ENCODE measurements around the gene ZFC3H1. TPM values are rescaled to one million over a fixed set of nuclear protein-coding genes. Genes with fewer than 3 reads are reported as not detected.
"Not testable (repeated sequence)": the region's sequence is repeated elsewhere in the genome, so short reads cannot be mapped to it uniquely, and the experiment has no call there.

Gene ZFC3H1
- total RNA-seq, 1 experiment from 2014 or later = 48.7 TPM

DNA sequence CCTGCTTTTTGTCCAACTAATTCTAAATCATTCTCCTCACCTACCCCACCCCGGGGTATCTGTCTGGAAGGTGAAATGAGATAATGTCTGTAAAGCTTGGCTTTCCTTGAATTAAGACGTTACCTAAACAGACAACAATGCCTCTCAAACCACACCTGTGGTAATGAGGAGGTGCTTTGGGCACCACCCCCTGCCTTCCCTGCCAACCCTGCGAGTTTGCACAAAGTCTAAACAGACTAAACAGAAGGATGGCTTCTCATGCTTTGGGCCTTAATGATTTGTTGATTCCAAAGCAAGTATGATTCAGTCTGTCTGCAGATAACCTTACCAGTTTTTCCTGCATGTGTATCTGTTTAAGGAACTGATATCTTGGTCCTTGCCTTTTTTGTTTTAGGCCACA lies 82.4 kb downstream of the ZFC3H1 start:
- intact Hi-C loops (cut with micrococcal nuclease; ENCODE audit: unreplicated experiment) = no loop called here
- CTCF ChIA-PET = no interaction called here
- Histone ChIP-seq H3K4me3 (ENCODE audit: low read depth, low read length, poor library complexity, severe bottlenecking) (no peak overlapping the region), H3K9me3 (ENCODE audit: low read depth, low read length, poor library complexity, severe bottlenecking) (no peaks in the 10 kb centered on the region), H3K4me1 (ENCODE audit: insufficient read depth, low read length, poor library complexity, severe bottlenecking) (peaks cover 7% of the 10 kb centered on the region), H3K36me3 (ENCODE audit: insufficient read depth, low read length, poor library complexity, severe bottlenecking) (no peaks in the 10 kb centered on the region), H3K27ac (ENCODE audit: low read depth, low read length, poor library complexity, severe bottlenecking) (no peak overlapping the region), H3K27me3 (replicated peaks; ENCODE audit: insufficient read depth, low read depth, low read length, poor library complexity) (no peaks in the 10 kb centered on the region)
- POLR2A ChIA-PET (ENCODE audit: low non-redundant PET) = no interaction called here
- no peak for DNase-seq (ENCODE audit: low spot score)
- TF ChIP-seq CTCF (conservative IDR thresholded peaks at IDR 0.05; ENCODE audit: low read depth, low read length) = no peak
- BruUV-seq (replicated peaks) = no TSS peak

- H3K4me1 ChIP-seq (ENCODE audit: insufficient read depth, low read length, poor library complexity, severe bottlenecking) = peaks cover 7% of the 10 kb centered on the region
- no TSS peak for BruUV-seq (replicated peaks)
- no peak for DNase-seq (ENCODE audit: low spot score)
- no peaks in the 10 kb centered on the region for H3K27me3 ChIP-seq (replicated peaks; ENCODE audit: insufficient read depth, low read depth, low read length, poor library complexity)
- no peaks in the 10 kb centered on the region for H3K9me3 ChIP-seq (ENCODE audit: low read depth, low read length, poor library complexity, severe bottlenecking)
- H3K27ac ChIP-seq (ENCODE audit: low read depth, low read length, poor library complexity, severe bottlenecking) = no peak overlapping the region
- no peaks in the 10 kb centered on the region for H3K36me3 ChIP-seq (ENCODE audit: insufficient read depth, low read length, poor library complexity, severe bottlenecking)
- ChIA-PET CTCF (no interaction called here), POLR2A (ENCODE audit: low non-redundant PET) (no interaction called here)
- no peak overlapping the region for H3K4me3 ChIP-seq (ENCODE audit: low read depth, low read length, poor library complexity, severe bottlenecking)
- intact Hi-C loops (cut with micrococcal nuclease; ENCODE audit: unreplicated experiment) = no loop called here
- no peak for TF ChIP-seq EZH2 (IDR thresholded peaks at IDR 0.05; ENCODE audit: borderline replicate concordance, low read depth, low read length, poor library complexity, severe bottlenecking)
- no peak for TF ChIP-seq CTCF (conservative IDR thresholded peaks at IDR 0.05; ENCODE audit: low read depth, low read length)
Measured at GRCh38 chr12:71578694-71579258, 84.9 kb downstream of the ZFC3H1 start.

- POLR2A ChIA-PET (ENCODE audit: low non-redundant PET) = no interaction called here
- Histone ChIP-seq H3K4me1 (ENCODE audit: insufficient read depth, low read length, poor library complexity, severe bottlenecking) (peaks cover 16% of the 10 kb centered on the region), H3K4me3 (ENCODE audit: low read depth, low read length, poor library complexity, severe bottlenecking) (no peak overlapping the region), H3K27me3 (replicated peaks; ENCODE audit: insufficient read depth, low read depth, low read length, poor library complexity) (no peaks in the 10 kb centered on the region), H3K27ac (ENCODE audit: low read depth, low read length, poor library complexity, severe bottlenecking) (no peak overlapping the region), H3K36me3 (ENCODE audit: insufficient read depth, low read length, poor library complexity, severe bottlenecking) (no peaks in the 10 kb centered on the region), H3K9me3 (ENCODE audit: low read depth, low read length, poor library complexity, severe bottlenecking) (no peaks in the 10 kb centered on the region)
- CTCF ChIA-PET = no interaction called here
- BruUV-seq (replicated peaks) = no TSS peak
- DNase-seq (ENCODE audit: low spot score) = no peak
- no peak for TF ChIP-seq CTCF (conservative IDR thresholded peaks at IDR 0.05; ENCODE audit: low read depth, low read length)
- no peak for TF ChIP-seq EZH2 (IDR thresholded peaks at IDR 0.05; ENCODE audit: borderline replicate concordance, low read depth, low read length, poor library complexity, severe bottlenecking)
- intact Hi-C loops (cut with micrococcal nuclease; ENCODE audit: unreplicated experiment) = no loop called here
Measured at GRCh38 chr12:71576496-71576895, 87.2 kb downstream of the ZFC3H1 start.

DNA sequence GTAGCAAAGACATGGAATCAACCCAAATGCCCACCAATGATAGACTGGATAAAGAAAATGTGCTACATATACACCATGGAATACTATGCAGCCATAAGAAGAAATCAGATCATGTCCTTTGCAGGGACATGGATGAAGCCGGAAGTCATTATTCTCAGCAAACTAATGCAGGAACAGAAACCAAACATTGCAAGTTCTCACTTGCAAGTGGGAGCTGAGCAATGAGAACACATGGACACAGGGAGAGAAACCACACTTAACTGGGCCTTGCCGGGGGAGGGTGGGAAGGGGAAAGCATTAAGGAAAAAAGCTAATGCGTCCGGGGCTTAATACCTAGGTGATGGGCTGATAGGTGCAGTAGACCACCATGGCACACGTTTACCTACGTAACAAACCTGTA lies 93.8 kb downstream of the ZFC3H1 start:
- BruUV-seq (replicated peaks); DNase-seq (ENCODE audit: low spot score); intact Hi-C loops (cut with micrococcal nuclease; ENCODE audit: unreplicated experiment); H3K36me3 ChIP-seq (ENCODE audit: insufficient read depth, low read length, poor library complexity, severe bottlenecking); POLR2A ChIA-PET (ENCODE audit: low non-redundant PET); H3K9me3 ChIP-seq (ENCODE audit: low read depth, low read length, poor library complexity, severe bottlenecking); H3K4me1 ChIP-seq (ENCODE audit: insufficient read depth, low read length, poor library complexity, severe bottlenecking); CTCF ChIA-PET; H3K27ac ChIP-seq (ENCODE audit: low read depth, low read length, poor library complexity, severe bottlenecking); H3K4me3 ChIP-seq (ENCODE audit: low read depth, low read length, poor library complexity, severe bottlenecking); H3K27me3 ChIP-seq (replicated peaks; ENCODE audit: insufficient read depth, low read depth, low read length, poor library complexity): not testable (repeated sequence)
